HG02973 (cell line): ENCODE data around the gene B3GAT2.

Experiments
- ATAC-seq: cut with Tn5 transposase; IDR thresholded peaks from one replicate; pipeline ENCODE4 v1.9.1; 2021; ENCODE audit warnings: moderate library complexity; ENCODE audit not compliant: unreplicated experiment

The B3GAT2 gene

GRCh38 chr6:70901324-70901723 is 55.5 kb downstream of the B3GAT2 start:
- no peak for ATAC-seq

GRCh38 chr6:70900047-70900446 is 56.8 kb downstream of the B3GAT2 start:
- ATAC-seq: no peak

GRCh38 chr6:70894001-70894400 is 62.9 kb downstream of the B3GAT2 start:
- no peak for ATAC-seq

GRCh38 chr6:70889270-70889669 is 67.6 kb downstream of the B3GAT2 start:
- no peak for ATAC-seq

- ATAC-seq: no peak
Observed at GRCh38 chr6:70886661-70887060, 70.2 kb downstream of the B3GAT2 start.

GRCh38 chr6:70886071-70886470 is 70.8 kb downstream of the B3GAT2 start:
- ATAC-seq: no peak

GRCh38 chr6:70884074-70884983 is 72.5 kb downstream of the B3GAT2 start:
- peak; percentile 82 for ATAC-seq

GRCh38 chr6:70879496-70879895 is 77.4 kb downstream of the B3GAT2 start:
- ATAC-seq: no peak

- no peak for ATAC-seq
Observed at GRCh38 chr6:70874181-70874913, 82.5 kb downstream of the B3GAT2 start.

- ATAC-seq: no peak
Observed at GRCh38 chr6:70872469-70872868, 84.4 kb downstream of the B3GAT2 start.

- ATAC-seq: no peak
Observed at GRCh38 chr6:70864401-70864800, 92.5 kb downstream of the B3GAT2 start.

- ATAC-seq: no peak
Observed at GRCh38 chr6:70863343-70863742, 93.5 kb downstream of the B3GAT2 start.

- ATAC-seq: no peak
Observed at GRCh38 chr6:70860920-70861319, 95.9 kb downstream of the B3GAT2 start.

- ATAC-seq: no peak
Observed at GRCh38 chr6:70860045-70860444, 96.8 kb downstream of the B3GAT2 start.

- ATAC-seq: peak; percentile 100
Observed at GRCh38 chr6:70857387-70858077, 99.3 kb downstream of the B3GAT2 start.

GRCh38 chr6:70852667-70853246 is 104.1 kb downstream of the B3GAT2 start:
- no peak for ATAC-seq

- no peak for ATAC-seq
Observed at GRCh38 chr6:70849348-70850069, 107.4 kb downstream of the B3GAT2 start.

GRCh38 chr6:70847106-70848084 is 109.5 kb downstream of the B3GAT2 start:
- no peak for ATAC-seq

- no peak for ATAC-seq
Observed at GRCh38 chr6:70846207-70846835, 110.5 kb downstream of the B3GAT2 start.
